ENCODE results near the gene FHIT.

The FHIT gene

DNA sequence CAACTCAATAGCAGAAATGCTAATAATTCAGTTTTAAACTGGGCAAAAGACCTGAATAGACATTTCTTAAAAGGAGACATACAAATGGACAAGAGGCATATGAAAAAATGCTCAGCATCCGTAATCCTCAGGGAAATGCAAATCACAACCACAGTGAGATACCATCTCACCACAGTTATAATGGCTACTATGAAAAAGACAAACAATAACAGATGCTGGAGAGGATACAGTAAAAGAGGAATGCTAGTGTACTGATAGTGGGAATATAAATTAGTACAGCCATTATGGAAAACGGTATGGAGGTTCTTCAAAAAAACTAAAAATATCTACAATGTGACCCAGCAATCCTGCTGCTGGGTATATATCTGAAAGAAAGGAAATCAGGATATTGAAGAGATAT lies 367.2 kb downstream of the FHIT start:
- H3K9me3 ChIP-seq (ENCODE audit: control insufficient read depth, low read length) = peaks cover 2% of the 10 kb centered on the region
- H3K9ac ChIP-seq = no peak overlapping the region
- H3K4me2 ChIP-seq (ENCODE audit: low read length) = no peak overlapping the region
- no peak overlapping the region for H2AFZ ChIP-seq
- TF ChIP-seq, protein P1, sequence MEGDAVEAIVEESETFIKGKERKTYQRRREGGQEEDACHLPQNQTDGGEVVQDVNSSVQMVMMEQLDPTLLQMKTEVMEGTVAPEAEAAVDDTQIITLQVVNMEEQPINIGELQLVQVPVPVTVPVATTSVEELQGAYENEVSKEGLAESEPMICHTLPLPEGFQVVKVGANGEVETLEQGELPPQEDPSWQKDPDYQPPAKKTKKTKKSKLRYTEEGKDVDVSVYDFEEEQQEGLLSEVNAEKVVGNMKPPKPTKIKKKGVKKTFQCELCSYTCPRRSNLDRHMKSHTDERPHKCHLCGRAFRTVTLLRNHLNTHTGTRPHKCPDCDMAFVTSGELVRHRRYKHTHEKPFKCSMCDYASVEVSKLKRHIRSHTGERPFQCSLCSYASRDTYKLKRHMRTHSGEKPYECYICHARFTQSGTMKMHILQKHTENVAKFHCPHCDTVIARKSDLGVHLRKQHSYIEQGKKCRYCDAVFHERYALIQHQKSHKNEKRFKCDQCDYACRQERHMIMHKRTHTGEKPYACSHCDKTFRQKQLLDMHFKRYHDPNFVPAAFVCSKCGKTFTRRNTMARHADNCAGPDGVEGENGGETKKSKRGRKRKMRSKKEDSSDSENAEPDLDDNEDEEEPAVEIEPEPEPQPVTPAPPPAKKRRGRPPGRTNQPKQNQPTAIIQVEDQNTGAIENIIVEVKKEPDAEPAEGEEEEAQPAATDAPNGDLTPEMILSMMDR (IDR thresholded peaks at IDR 0.05) = no peak
- no peak overlapping the region for H3K4me3 ChIP-seq (ENCODE audit: low read depth, low read length)
- peaks cover 4% of the 10 kb centered on the region for H3K4me1 ChIP-seq
- H3K27me3 ChIP-seq (ENCODE audit: control insufficient read depth, insufficient read depth, low read length) = no peaks in the 10 kb centered on the region
- no peaks in the 10 kb centered on the region for H3K79me2 ChIP-seq
- H3K36me3 ChIP-seq (ENCODE audit: control insufficient read depth, insufficient read depth, low read length) = no peaks in the 10 kb centered on the region
- H3K27ac ChIP-seq = no peak overlapping the region

DNA sequence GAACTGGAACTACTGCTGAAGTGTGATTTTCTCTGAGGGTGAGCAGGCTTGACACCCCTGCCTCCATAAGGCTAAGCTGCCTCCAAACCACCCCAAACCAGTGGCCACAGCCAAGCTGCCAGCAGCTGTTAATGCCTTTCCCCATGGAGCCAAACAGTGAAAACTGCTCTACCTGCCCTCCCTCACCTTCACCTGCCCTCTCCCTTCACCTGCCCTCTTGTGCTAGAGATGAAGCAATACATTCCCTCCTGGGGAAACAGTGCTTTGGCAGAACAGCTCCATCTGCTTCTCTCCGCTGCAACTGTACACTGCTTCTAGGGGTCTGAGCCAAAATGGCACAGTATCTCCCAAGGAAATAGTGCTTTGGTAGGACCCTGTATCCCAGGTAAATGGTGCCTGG lies 374.1 kb downstream of the FHIT start:
- TF ChIP-seq, protein P1 (IDR thresholded peaks at IDR 0.05) = no peak
- H3K27ac ChIP-seq = no peak overlapping the region

DNA sequence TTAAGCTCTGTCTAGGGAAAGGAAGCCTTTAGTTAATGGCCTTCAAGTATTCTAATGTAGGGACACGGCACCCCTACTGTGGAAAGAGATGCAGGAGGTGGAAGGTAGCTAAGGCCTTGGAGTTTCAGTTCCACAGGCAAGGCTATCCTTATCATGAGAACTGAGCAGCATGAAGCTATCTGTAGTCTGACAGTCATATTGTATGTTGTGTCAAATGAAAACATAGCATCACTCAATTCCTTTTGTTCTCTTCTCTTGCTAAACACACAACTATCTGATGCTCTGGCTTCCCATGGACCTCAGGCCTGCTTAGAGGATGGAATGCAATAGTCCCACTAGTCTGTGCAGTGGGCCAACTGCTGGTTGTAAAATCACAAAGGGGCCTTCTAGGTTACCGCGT lies 380.9 kb downstream of the FHIT start:
- no peaks in the 10 kb centered on the region for H3K79me2 ChIP-seq
- no peak overlapping the region for H2AFZ ChIP-seq
- H3K36me3 ChIP-seq (ENCODE audit: control insufficient read depth, insufficient read depth, low read length) = no peaks in the 10 kb centered on the region
- H3K27ac ChIP-seq = no peak overlapping the region
- TF ChIP-seq, protein P1 (IDR thresholded peaks at IDR 0.05) = no peak
- no peak overlapping the region for H3K9ac ChIP-seq
- no peaks in the 10 kb centered on the region for H3K9me3 ChIP-seq (ENCODE audit: control insufficient read depth, low read length)
- H3K4me2 ChIP-seq (ENCODE audit: low read length) = no peak overlapping the region
- no peaks in the 10 kb centered on the region for H3K27me3 ChIP-seq (ENCODE audit: control insufficient read depth, insufficient read depth, low read length)
- no peak overlapping the region for H3K4me3 ChIP-seq (ENCODE audit: low read depth, low read length)
- H3K4me1 ChIP-seq = no peaks in the 10 kb centered on the region

More for the DNA sequence above, 374.1 kb downstream of the FHIT start:
- H3K9ac ChIP-seq = no peak overlapping the region
- H3K9me3 ChIP-seq (ENCODE audit: control insufficient read depth, low read length) = peaks cover 2% of the 10 kb centered on the region
- H3K4me3 ChIP-seq (ENCODE audit: low read depth, low read length) = no peak overlapping the region
- H3K4me1 ChIP-seq = peaks cover 8% of the 10 kb centered on the region
- peaks cover 4% of the 10 kb centered on the region for H3K79me2 ChIP-seq
- no peak overlapping the region for H2AFZ ChIP-seq
- H3K36me3 ChIP-seq (ENCODE audit: control insufficient read depth, insufficient read depth, low read length) = no peaks in the 10 kb centered on the region
- no peak overlapping the region for H3K4me2 ChIP-seq (ENCODE audit: low read length)
- no peaks in the 10 kb centered on the region for H3K27me3 ChIP-seq (ENCODE audit: control insufficient read depth, insufficient read depth, low read length)

DNA sequence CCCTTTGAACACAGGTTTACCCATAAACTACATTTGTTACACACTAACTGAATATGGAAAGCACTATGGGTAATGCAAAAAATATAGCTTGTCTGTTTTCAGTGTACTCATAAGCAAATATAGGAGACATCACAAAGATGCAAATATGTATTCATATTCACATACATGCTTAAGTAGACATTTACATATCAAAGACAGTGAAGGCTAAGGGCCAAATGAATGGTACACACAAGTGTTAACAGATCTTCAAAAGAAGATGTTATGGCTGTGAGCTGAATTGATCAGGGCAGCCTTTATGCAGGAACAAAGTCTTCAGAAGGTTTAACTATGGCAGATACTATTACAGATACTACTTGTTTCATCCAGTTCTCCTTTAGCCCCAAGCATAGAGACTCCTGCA lies 384.1 kb downstream of the FHIT start:
- TF ChIP-seq, protein P1 (IDR thresholded peaks at IDR 0.05) = no peak
- H3K79me2 ChIP-seq = no peaks in the 10 kb centered on the region
- no peaks in the 10 kb centered on the region for H3K4me1 ChIP-seq
- H3K4me3 ChIP-seq (ENCODE audit: low read depth, low read length) = no peak overlapping the region
- H2AFZ ChIP-seq = no peak overlapping the region
- no peaks in the 10 kb centered on the region for H3K27me3 ChIP-seq (ENCODE audit: control insufficient read depth, insufficient read depth, low read length)
- no peak overlapping the region for H3K9ac ChIP-seq
- H3K9me3 ChIP-seq (ENCODE audit: control insufficient read depth, low read length) = no peaks in the 10 kb centered on the region
- no peaks in the 10 kb centered on the region for H3K36me3 ChIP-seq (ENCODE audit: control insufficient read depth, insufficient read depth, low read length)
- no peak overlapping the region for H3K27ac ChIP-seq
- H3K4me2 ChIP-seq (ENCODE audit: low read length) = no peak overlapping the region

DNA sequence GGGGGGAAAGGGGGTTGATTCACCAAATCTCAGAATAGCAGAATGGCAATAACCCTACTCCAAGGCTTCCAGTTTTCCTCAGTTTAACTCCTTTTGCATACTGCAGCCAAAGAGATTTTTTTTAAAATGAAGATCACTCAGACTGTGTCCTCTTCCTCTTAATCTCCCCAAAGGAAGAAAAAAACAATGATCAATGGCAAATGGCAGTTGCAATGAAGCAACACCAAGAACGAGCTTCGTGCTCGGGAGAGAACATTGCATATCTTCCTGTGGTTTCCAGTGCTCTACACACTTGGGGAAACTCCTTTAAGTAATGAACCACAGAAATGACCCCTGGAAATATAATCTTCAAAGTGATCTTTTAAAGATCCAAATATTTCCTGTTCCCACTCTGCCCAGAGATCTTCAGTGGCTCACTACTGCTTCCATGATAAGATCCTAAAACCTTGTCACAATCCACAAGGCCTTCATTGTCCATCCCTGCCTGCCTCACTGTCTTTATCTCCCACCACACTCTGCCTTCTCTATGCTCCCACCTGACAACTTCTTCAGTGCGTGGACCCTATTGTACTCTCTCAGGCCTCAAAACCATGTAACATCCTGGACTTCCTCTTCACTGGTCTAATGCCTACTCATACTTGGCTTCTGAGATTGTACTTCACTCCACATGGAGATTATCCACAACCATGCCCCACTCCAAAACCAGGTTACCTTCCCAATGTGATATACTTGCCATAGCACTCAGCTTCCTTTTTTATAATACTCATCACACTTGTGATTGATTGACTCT lies 394.8 kb downstream of the FHIT start:
- no peak overlapping the region for H3K4me2 ChIP-seq (ENCODE audit: low read length)
- TF ChIP-seq, protein P1 (IDR thresholded peaks at IDR 0.05) = no peak
- H3K36me3 ChIP-seq (ENCODE audit: control insufficient read depth, insufficient read depth, low read length) = no peaks in the 10 kb centered on the region
- H2AFZ ChIP-seq = no peak overlapping the region
- no peak overlapping the region for H3K4me3 ChIP-seq (ENCODE audit: low read depth, low read length)
- no peak overlapping the region for H3K9ac ChIP-seq
- no peaks in the 10 kb centered on the region for H3K4me1 ChIP-seq
- no peak overlapping the region for H3K27ac ChIP-seq
- H3K9me3 ChIP-seq (ENCODE audit: control insufficient read depth, low read length) = no peaks in the 10 kb centered on the region
- H3K79me2 ChIP-seq = no peaks in the 10 kb centered on the region
- H3K27me3 ChIP-seq (ENCODE audit: control insufficient read depth, insufficient read depth, low read length) = no peaks in the 10 kb centered on the region
